Stomach (tissue), 9 donors: ENCODE results near the gene THEM4. TPM values are rescaled to one million over a fixed set of nuclear protein-coding genes. Genes with fewer than 3 reads are reported as not detected.

Experiments used
- DNase-seq, 2 donors: peaks; one replicate each; pipeline versions ENCODE4 v3.0.0 to v3.0.0-alpha.2; 2013 to 2019
- H3K27ac ChIP-seq, 5 donors: fragments of 200-600 bp in 4 of 5; sonication (generic) in 4 of 5; one replicate each; pipeline ENCODE4 v1.5.1; 2013 to 2019; ENCODE audit warnings: mild to moderate bottlenecking in 1 of 5, moderate library complexity in 1 of 5
- H3K27me3 ChIP-seq, 3 donors: fragments of 200-600 bp; sonication (generic); one replicate each; pipeline ENCODE4 v1.5.1; 2017 to 2019; ENCODE audit warnings: mixed run types in 1 of 3
- H3K36me3 ChIP-seq, 4 donors: fragments of 200-600 bp; sonication (generic); 1 replicate in 3 of 4; 2 replicates in 1 of 4; pipeline ENCODE4 v1.5.1; 2016 to 2019
- H3K4me1 ChIP-seq, 4 donors: fragments of 200-600 bp; sonication (generic); one replicate each; pipeline ENCODE4 v1.5.1; 2016 to 2019
- H3K4me3 ChIP-seq, 4 donors: fragments of 200-600 bp; sonication (generic) in 3 of 4; one replicate each; pipeline ENCODE4 v1.5.1; 2016 to 2019; ENCODE audit warnings: mild to moderate bottlenecking in 1 of 4
- H3K9me3 ChIP-seq, 4 donors: fragments of 200-600 bp; sonication (generic); one replicate each; pipeline ENCODE4 v1.5.1; 2016 to 2019
- CTCF ChIP-seq, 7 experiments: fragments of 450-650 bp in 4 of 7; fragments of 200-600 bp in 3 of 7; sonication (generic) in 3 of 7; IDR thresholded peaks; one replicate each; pipeline ENCODE4 v1.5.1; 2016 to 2019; ENCODE audit warnings: antibody characterized with exemption in 7 of 7, control low read depth in 2 of 7, mild to moderate bottlenecking in 1 of 7
- EP300 ChIP-seq: sonication (generic); formaldehyde crosslinking; IDR thresholded peaks from one replicate; pipeline ENCODE4 v1.6.1; 2017; ENCODE audit warnings: antibody characterized with exemption
- POLR2A ChIP-seq, 4 donors: fragments of 450-650 bp; IDR thresholded peaks; one replicate each; pipeline ENCODE4 v1.6.1; 2016; ENCODE audit warnings: antibody characterized with exemption in 4 of 4, control low read depth in 2 of 4, mild to moderate bottlenecking in 1 of 4, moderate library complexity in 1 of 4
- POLR2AphosphoS5 ChIP-seq, 3 donors: sonication (generic); formaldehyde crosslinking; IDR thresholded peaks; one replicate each; pipeline ENCODE4 v1.6.1; 2016; ENCODE audit warnings: antibody characterized with exemption in 3 of 3
- WGBS, 5 donors: extraction: QIAGEN DNeasy Blood & Tissue Kit in 3 of 5; methylation state at CpG; one replicate each; pipeline versions ENCODE4 v1.1.5 to v1.1.7; 2013 to 2018; 5-methylcytosine and 5-hydroxymethylcytosine counted together
- intact Hi-C: fragments of 100-400 bp; cut with DNase I; formaldehyde crosslinking; loops from one replicate; pipeline ENCODE4 v1.15.1; 2023; ENCODE audit warnings: low total_unique reads
- polyA plus RNA-seq, 3 donors: library from polyadenylated mRNA; stranded (reverse); fragments of 200-250 nt; gene quantifications; one replicate each; pipeline ENCODE4 v1.2.3, GENCODE V29; 2013
- total RNA-seq, 5 donors: library from RNA; depleted of rRNA; stranded (reverse); fragments of >200 nt; gene quantifications; one replicate each; pipeline versions ENCODE4 v1.1.0 to v1.2.3, GENCODE V29; 2014 to 2016
- donor health status: healthy with polysubstance abuse.
- donor health status: Bipolar disorder and iron deficiency.
- donor health status: healthy.

The THEM4 gene
- total and polyA plus RNA-seq, 8 donors: 0.89 to 48.4 (median 11.1) TPM

GRCh38 chr1:151918156-151918555, 8.8 kb upstream of the THEM4 start:
- intact Hi-C loops: no loop called here
- DNase-seq: no peak
- Histone ChIP-seq H3K27ac (no peak overlapping the region), H3K4me1 (no peaks in the 10 kb centered on the region), H3K27me3 (no peaks in the 10 kb centered on the region), H3K9me3 (no peaks in the 10 kb centered on the region), H3K36me3 (no peaks in the 10 kb centered on the region), H3K4me3 (no peak overlapping the region)
- 79 to 93% (median 85%) methylated on average over 3 of the region's 3 CpGs for WGBS, 5 donors
- TF ChIP-seq POLR2A (IDR thresholded peaks at IDR 0.05) (no peak), EP300 (no peak), CTCF (IDR thresholded peaks at IDR 0.05) (no peak), POLR2AphosphoS5 (IDR thresholded peaks at IDR 0.05) (no peak)

- WGBS, 5 donors: 81 to 87% (median 85%) methylated on average over 7 of the region's 7 CpGs
- intact Hi-C loops: no loop called here
- Histone ChIP-seq H3K27ac (no peak overlapping the region), H3K36me3 (no peaks in the 10 kb centered on the region), H3K27me3 (no peaks in the 10 kb centered on the region), H3K4me1 (no peaks in the 10 kb centered on the region), H3K4me3 (no peak overlapping the region), H3K9me3 (no peaks in the 10 kb centered on the region)
- no peak for DNase-seq
- TF ChIP-seq EP300 (no peak), CTCF (IDR thresholded peaks at IDR 0.05) (no peak), POLR2A (IDR thresholded peaks at IDR 0.05) (no peak), POLR2AphosphoS5 (IDR thresholded peaks at IDR 0.05) (no peak)
Measured at GRCh38 chr1:151916726-151917370, 7.5 kb upstream of the THEM4 start.

- intact Hi-C loops: no loop called here
- TF ChIP-seq POLR2AphosphoS5 (IDR thresholded peaks at IDR 0.05) (no peak), CTCF (IDR thresholded peaks at IDR 0.05) (no peak), EP300 (no peak), POLR2A (IDR thresholded peaks at IDR 0.05) (no peak)
- Histone ChIP-seq H3K9me3 (no peaks in the 10 kb centered on the region), H3K27ac (no peak overlapping the region), H3K4me3 (no peak overlapping the region), H3K4me1 (peaks cover 0 to 4% (median under 1%) of the 10 kb centered on the region in 4 donors), H3K27me3 (no peaks in the 10 kb centered on the region), H3K36me3 (no peaks in the 10 kb centered on the region)
- WGBS, 5 donors: 26 to 50% (median 36%) methylated on average over 1 of the region's 1 CpG
- DNase-seq: no peak
Measured at GRCh38 chr1:151915061-151915686, 5.9 kb upstream of the THEM4 start.

GRCh38 chr1:151914076-151914475, 4.8 kb upstream of the THEM4 start:
- intact Hi-C loops: no loop called here
- H3K36me3 ChIP-seq: no peaks in the 10 kb centered on the region
- WGBS, 5 donors: 89 to 98% (median 93%) methylated on average over 2 of the region's 2 CpGs
- peaks cover 0 to 8% (median 4%) of the 10 kb centered on the region in 4 donors for H3K4me1 ChIP-seq
- H3K9me3 ChIP-seq: no peaks in the 10 kb centered on the region
- no peak overlapping the region for H3K4me3 ChIP-seq
- no peak for TF ChIP-seq CTCF (IDR thresholded peaks at IDR 0.05)
- TF ChIP-seq POLR2A (IDR thresholded peaks at IDR 0.05): no peak
- TF ChIP-seq POLR2AphosphoS5 (IDR thresholded peaks at IDR 0.05): no peak
- no peak for TF ChIP-seq EP300
- H3K27ac ChIP-seq: no peak overlapping the region
- no peak for DNase-seq
- no peaks in the 10 kb centered on the region for H3K27me3 ChIP-seq
